ENCODE results near the gene ANKS1A. TPM values are rescaled to one million over a fixed set of nuclear protein-coding genes. Genes with fewer than 3 reads are reported as not detected.
"Not testable (repeated sequence)": the region's sequence is repeated elsewhere in the genome, so short reads cannot be mapped to it uniquely, and the experiment has no call there.

Gene ANKS1A
- total RNA-seq, 4 donors from 2014 or later = 25.7 to 49.7 (median 28.1) TPM

DNA sequence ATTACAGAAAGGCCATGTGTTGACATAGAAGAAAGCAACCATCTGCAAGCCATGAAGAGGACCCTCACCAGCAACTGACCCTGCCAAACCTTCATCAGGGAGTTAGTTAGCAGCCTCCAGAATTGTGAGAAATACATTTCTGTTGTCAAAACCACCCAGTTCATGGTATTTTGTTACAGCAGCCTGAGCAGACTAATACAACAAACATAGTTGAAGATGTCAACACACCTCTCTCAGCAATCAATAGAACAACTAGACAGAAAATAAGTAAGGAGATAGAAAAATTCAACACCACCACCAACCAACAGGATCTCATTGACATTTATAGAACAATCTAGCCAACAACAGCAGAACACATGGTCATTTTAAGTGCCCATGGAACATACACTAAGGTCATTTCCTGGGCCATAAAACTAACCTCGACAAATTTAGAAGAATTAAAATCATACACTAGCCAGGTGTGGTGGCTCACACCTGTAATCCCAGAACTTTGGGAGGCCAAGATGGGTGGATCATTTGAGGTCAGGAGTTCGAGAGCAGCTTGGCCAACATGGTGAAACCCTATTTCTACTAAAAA is 219.3 kb downstream of the ANKS1A start:
- TF ChIP-seq, protein P1, sequence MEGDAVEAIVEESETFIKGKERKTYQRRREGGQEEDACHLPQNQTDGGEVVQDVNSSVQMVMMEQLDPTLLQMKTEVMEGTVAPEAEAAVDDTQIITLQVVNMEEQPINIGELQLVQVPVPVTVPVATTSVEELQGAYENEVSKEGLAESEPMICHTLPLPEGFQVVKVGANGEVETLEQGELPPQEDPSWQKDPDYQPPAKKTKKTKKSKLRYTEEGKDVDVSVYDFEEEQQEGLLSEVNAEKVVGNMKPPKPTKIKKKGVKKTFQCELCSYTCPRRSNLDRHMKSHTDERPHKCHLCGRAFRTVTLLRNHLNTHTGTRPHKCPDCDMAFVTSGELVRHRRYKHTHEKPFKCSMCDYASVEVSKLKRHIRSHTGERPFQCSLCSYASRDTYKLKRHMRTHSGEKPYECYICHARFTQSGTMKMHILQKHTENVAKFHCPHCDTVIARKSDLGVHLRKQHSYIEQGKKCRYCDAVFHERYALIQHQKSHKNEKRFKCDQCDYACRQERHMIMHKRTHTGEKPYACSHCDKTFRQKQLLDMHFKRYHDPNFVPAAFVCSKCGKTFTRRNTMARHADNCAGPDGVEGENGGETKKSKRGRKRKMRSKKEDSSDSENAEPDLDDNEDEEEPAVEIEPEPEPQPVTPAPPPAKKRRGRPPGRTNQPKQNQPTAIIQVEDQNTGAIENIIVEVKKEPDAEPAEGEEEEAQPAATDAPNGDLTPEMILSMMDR (IDR thresholded peaks at IDR 0.05) = no peak
- DNase-seq (ENCODE audit: low spot score) (no peak), ATAC-seq (ENCODE audit: low FRiP score) (no peak)

DNA sequence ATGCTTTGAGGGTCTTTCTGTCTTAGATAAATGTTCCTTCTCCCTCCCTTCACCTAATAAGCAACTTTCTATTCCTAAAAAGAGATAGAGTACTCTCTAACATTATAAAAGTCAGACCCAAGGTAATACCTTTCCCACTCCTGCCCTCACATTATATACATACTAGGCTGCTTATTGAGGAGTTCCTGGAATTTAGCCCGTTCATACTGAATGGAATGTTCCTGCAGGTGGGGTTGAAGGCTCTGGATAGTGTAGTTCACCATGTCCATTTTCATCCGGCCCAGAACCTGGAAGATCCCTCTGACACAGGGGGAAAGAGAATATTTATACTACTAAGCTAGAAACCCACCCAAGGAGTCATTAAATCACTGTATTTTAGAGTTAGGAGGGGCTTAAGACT is 231.7 kb downstream of the ANKS1A start:
- DNase-seq (ENCODE audit: low spot score) = no peak
- ATAC-seq (ENCODE audit: low FRiP score) = no peak
- TF ChIP-seq, protein P1 (IDR thresholded peaks at IDR 0.05) = no peak

DNA sequence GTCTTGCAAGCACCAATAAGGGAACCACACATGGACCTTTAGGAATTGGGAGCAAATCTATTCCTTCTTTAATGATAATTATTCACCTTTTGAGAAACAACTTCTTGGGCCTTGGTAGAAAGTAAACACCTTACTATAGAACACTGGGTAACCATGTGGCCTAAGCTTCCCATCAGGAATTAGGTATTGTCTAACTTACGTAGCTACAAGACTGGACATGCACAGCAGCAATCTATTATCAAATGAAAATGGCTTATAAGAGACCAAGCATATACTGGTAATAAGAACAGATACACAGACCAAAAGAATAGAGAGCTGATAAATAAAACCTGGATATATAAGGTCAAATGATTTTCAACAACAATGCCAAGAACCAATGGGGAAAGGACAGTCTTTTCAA is 235.3 kb downstream of the ANKS1A start:
- TF ChIP-seq, protein P1 (IDR thresholded peaks at IDR 0.05) = no peak
- ATAC-seq (ENCODE audit: low FRiP score) = no peak
- no peak for DNase-seq (ENCODE audit: low spot score)

DNA sequence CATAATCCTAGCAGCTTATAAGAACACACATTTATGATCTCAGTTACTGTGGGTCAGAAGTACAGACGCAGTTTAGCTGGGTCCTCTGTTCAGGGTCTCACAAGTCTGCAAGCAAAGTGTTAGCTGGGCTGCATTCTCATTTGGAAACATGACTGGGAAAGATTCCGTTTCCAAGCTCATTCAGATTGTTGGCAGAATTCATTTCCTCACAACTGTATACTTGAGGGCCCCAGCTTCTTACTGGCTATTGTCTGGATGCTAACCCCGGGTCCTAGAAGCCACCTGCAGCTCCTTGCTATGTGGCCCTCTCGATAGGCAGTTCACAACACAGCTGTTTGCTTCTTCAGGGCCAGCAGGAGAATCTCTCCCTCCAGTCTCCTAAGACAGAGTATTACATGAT is 239.0 kb downstream of the ANKS1A start:
- DNase-seq (ENCODE audit: low spot score) = no peak
- ATAC-seq (ENCODE audit: low FRiP score) = no peak
- TF ChIP-seq, protein P1 (IDR thresholded peaks at IDR 0.05) = no peak

DNA sequence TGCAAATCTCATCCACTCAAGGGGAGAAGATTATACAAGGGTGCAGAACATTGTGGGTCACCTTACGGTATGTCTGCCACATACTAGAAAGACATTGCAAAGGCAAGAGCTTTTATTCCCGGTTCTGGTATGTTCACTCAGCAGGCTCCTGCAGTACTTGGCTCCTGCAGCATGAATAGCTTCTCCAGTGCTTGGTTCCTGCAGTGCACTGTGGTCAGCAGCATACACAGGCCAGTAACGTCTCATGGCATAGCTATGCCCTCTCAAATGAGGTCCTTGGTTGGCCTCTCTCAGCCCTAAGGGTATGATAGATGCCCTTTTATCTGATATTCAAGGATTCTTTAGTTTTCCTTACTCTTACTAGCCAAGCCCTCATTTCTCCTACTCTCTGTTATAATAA is 239.4 kb downstream of the ANKS1A start:
- ATAC-seq (ENCODE audit: low FRiP score) (no peak), DNase-seq (ENCODE audit: low spot score) (no peak)
- TF ChIP-seq, protein P1 (IDR thresholded peaks at IDR 0.05) = no peak

DNA sequence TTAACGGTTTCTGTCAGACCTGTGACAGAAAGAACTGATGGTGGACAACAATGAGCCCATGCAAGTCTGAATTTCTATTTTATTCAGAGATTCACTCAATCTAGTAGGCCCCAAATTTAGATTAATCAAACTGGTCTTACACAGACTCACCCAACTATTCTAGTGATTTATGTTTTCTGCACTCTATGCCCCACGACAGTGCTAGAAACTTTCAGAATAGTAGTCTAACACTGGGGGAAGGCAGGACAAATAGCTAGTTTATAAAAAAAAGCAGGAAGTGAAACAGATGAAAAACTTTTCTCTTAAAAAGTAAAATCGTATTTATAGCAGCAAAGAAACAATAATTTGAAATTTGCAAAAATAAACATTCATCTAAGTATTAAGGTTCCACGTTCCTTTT is 247.1 kb downstream of the ANKS1A start:
- TF ChIP-seq, protein P1 (IDR thresholded peaks at IDR 0.05) = no peak
- no peak for ATAC-seq (ENCODE audit: low FRiP score)
- no peak for DNase-seq (ENCODE audit: low spot score)

DNA sequence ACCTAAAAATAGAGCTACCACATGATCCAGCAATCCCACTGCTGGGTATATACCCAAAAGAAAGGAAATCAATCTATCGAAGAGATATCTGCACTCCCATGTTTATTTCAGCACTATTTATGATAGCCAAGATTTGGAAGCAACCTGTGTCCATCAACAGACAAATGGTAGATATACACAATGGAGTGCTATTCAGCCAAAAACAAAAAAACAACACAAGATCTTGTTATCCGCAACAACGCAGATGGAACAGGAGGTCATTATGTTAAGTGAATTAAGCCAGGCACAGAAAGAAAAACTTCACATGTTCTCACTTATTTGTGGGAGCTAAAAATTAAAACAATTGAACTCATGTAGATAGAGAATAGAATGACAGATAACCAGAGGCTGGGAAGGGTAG is 249.1 kb downstream of the ANKS1A start:
- ATAC-seq (ENCODE audit: low FRiP score); DNase-seq (ENCODE audit: low spot score): not testable (repeated sequence)

DNA sequence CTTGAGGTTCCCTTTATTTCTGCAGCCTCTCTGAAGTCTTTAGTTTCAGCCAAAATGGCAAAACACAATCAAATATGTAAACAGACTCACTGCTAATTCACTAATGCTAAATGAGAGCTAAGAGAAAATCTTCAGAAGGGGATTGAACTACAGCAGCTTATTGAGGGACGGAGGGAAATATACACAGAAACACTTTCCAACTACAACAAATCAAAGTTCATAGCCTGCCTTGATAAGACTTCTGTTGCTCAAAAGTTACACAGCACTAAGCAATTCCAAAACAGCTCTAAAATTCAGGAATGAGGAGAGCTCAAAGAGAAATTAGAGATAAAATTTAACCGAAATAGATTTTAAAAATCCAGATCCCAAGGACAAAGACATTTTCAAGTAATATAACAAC is 250.4 kb downstream of the ANKS1A start:
- ATAC-seq (ENCODE audit: low FRiP score) = no peak
- DNase-seq (ENCODE audit: low spot score) = no peak
- TF ChIP-seq, protein P1 (IDR thresholded peaks at IDR 0.05) = no peak
